Muscle of arm (tissue), 12 donors: ENCODE data around the gene PPM1E. TPM values are rescaled to one million over a fixed set of nuclear protein-coding genes. Genes with fewer than 3 reads are reported as not detected.
"Not testable (repeated sequence)": the region's sequence is repeated elsewhere in the genome, so short reads cannot be mapped to it uniquely, and the experiment has no call there.

Source experiments
- DNase-seq: peaks from one replicate; pipeline ENCODE4 v3.0.0-alpha.2; 2013
- polyA plus RNA-seq, 12 donors: library from polyadenylated mRNA; unstranded; fragments of 120-200 nt; gene quantifications; one replicate each; pipeline ENCODE4 v1.2.1, GENCODE V29; 2013; ENCODE audit not compliant: insufficient read length in 12 of 12

Gene PPM1E
- polyA plus RNA-seq, 12 donors = 0.97 to 2.6 (median 1.9) TPM; not detected in 1

DNA sequence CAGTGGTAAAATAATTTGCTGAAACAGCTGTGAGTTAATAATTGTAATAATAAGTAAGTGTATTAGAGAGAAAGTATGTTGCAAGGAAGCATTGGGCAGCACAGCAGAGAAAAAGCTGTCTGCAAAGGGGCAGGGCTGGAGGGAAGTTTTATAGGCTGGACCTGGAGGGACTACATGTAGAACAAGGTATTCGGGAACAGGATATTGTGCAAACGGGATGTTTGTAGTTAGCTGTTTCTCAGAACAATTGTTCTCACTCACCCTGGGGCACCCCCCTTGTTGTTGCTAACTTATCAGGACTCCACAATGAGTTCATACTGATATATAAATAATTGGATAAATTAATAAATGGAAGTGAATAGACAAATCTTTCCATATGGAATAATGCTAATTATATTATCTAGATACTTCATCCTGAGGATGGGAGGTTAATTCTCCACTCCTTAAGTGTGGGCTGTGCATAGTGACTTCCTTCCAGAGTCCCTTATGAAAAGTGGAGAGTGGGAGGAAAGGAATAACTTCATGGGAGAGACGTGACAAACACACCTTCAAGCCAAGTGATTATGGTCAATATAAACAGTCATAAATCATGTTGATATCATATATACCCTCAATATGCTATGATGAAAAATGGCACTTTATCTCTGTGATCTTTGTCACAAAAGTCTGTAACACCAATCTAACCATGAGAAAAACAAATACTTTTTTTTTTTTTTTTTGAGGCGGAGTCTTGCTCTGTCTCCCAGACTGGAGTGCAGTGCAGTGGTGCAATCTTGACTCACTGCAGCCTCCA is 85.4 kb downstream of the PPM1E start:
- no peak for DNase-seq

DNA sequence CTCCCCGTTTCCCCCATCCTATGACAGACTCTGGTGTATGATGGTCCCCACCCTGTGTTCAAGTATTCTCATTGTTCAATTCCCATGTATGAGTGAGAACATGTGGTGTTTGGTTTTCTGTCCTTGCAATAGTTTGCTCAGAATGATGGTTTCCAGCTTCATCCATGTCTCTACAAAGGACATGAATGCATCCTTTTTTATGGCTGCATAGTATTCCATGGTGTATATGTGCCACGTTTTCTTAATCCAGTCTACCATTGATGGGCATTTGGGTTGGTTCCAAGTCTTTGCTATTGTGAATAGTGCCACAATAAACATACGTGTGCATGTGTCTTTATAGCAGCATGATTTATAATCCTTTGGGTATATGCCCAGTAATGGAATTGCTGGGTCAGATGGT is 90.8 kb downstream of the PPM1E start:
- not testable (repeated sequence) for DNase-seq

DNA sequence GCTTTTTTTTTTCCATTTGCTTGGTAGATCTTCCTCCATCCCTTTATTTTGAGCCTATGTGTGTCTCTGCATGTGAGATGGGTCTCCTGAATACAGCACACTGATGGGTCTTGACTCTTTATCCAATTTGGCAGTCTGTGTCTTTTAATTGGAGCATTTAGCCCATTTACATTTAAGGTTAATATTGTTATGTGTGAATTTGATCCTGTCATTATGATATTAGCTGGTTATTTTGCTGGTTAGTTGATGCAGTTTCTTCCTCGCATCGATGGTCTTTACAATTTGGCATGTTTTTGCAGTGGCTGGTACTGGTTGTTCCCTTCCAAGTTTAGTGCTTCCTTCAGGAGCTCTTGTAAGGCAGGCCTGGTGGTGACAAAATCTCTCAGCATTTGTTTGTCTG is 94.5 kb downstream of the PPM1E start:
- not testable (repeated sequence) for DNase-seq

DNA sequence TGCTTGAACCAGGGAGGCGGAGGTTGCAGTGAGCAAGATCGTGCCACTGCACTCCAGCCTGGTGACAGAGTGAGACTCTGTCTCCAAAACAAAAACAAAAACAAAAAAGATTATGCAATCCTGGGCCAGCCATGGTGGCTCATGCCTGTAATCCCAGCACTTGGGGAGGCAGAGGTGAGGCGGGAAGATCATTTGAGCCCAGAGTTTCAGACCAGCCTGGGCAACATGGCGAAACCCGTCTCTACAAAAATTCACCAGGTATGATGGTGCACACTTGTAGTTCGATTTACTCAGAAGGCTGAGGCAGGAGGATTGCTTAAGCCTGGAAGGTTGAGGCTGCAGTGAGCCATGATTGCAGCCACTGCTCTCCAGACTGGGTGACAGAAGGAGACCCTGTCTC is 109.6 kb downstream of the PPM1E start:
- no peak for DNase-seq

GRCh38 chr17:58870747-58871146 is 115.1 kb downstream of the PPM1E start:
- DNase-seq = no peak

DNA sequence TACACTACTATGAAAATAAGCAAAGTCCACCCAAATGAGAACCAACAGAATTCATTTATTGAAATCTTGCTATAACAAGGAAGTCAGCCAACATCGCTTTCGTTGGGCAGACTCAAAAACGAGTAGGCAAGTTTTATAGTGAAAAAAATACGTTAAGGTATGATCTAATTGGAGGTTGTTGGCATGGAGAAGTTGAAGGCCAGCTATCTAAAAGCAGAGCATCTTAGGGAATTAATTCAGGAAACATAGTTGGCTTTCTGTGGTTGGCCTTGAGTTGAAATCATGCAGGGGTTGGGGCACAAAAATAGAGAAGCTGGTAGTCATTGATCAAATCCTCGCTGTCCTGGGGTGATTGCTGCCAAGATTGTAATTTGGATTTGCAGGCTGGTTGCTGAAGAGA is 118.3 kb downstream of the PPM1E start:
- no peak for DNase-seq

DNA sequence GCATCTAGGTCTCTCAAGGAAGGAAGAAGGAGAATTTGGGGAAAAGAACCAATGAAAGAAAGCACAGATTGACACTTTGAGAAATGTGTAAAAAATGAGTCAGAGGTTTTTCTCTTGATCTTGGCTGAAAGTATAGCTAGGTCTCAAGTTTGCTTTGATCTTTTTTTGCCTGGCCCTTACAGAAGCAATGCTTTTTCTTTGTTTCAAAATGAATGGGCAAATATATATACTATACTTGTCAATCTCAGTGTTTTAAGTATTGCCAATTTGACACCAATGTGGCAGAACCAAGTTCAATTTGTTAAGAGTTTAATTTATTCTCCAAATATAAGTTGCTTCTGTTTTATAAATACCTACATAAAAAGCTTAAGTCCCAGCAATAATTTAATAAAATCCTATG is 119.6 kb downstream of the PPM1E start:
- no peak for DNase-seq

DNA sequence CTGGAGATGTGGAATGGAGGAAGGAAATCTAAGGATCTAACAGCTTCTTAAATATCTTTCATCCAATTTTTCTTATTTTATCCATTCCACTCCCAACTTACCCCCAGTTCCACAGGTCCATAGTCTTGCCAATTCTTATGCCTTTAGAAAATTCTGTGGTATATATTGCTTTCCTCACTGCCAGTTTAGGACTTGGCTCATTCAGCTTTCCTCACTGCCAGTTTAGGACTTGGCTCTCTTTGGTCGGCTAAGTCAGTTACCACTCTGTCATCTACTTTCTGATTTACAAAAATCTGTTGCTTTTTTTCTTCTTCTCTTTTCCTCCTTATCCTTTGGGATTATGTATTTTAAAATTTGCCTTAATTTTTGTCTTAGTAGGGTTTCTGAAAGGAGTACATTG is 128.5 kb downstream of the PPM1E start:
- DNase-seq = no peak

DNA sequence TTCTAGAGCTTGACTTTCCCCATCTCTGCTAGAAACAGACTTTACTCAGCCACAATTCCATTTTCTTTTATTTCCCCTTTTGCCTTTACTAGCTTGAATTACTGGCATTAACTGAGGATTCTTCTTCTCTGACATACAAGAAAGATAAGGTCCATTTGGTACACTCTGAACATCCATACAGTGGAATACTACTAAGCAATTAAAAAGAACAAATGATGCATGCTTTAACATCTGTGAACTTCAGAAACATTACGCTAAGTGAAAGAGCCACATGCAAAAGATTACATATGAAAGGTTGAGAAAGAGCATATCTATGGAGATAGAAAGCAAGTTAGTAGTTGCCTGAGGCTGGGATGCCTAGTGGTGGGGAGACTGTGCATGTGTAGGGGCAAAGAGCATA is 130.9 kb downstream of the PPM1E start:
- no peak for DNase-seq

DNA sequence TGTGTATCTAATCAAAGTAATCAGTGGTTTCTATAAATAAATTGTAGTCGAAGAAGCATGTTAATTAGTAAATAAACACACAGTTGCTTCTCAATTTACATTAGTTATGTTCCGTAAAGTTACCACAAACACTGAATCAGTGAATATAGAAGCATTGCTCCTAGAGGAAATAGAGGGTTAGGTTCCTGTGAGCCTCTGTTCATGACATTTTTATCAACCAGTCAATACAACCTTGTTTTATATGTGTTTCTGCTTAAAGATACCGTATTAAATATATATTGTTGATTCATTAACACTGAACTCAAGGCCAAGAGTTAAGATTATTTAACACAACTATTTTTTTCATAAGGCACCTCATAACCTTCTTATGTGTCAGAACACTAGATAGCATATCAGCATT is 134.3 kb downstream of the PPM1E start:
- no peak for DNase-seq

DNA sequence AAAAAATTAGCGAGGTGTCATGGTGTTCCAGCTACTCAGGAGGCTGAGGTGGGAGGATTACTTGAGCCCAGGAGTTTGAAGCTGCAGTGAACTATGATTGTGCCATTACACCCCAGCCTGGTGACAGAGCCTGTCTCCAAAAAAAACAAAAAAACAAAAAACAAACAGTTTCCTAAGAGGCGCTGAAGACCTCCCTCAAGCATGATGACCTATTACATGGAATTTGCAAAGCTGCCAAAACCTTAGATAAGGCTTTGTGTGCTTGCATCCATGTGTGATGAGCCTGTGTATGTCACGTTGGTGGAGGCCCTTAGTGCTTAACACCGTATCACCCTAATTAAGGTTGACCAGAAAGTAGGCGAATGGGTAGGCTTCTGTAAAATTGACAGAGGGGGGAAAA is 143.5 kb downstream of the PPM1E start:
- no peak for DNase-seq

DNA sequence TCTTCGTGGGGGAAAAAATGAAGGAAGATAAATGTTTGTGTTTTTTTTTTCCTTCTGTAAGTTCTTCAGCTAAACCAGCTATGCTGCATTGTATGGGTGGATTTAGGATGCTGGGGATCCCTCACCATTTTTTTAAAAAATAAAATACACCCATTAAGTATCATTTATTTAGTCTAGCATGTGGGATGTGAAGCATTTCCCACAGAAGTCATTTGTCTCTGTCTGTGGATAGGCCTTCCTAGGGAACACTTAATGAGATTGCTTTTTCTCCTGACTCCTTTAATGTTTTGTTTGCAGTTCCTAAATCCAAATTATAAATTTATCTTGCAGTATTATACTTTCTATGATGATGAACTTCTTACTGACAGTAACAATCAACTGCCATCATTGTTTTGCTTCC is 146.7 kb downstream of the PPM1E start:
- no peak for DNase-seq

GRCh38 chr17:58911741-58912343 is 156.2 kb downstream of the PPM1E start:
- no peak for DNase-seq

GRCh38 chr17:58913552-58913951 is 157.9 kb downstream of the PPM1E start:
- no peak for DNase-seq

DNA sequence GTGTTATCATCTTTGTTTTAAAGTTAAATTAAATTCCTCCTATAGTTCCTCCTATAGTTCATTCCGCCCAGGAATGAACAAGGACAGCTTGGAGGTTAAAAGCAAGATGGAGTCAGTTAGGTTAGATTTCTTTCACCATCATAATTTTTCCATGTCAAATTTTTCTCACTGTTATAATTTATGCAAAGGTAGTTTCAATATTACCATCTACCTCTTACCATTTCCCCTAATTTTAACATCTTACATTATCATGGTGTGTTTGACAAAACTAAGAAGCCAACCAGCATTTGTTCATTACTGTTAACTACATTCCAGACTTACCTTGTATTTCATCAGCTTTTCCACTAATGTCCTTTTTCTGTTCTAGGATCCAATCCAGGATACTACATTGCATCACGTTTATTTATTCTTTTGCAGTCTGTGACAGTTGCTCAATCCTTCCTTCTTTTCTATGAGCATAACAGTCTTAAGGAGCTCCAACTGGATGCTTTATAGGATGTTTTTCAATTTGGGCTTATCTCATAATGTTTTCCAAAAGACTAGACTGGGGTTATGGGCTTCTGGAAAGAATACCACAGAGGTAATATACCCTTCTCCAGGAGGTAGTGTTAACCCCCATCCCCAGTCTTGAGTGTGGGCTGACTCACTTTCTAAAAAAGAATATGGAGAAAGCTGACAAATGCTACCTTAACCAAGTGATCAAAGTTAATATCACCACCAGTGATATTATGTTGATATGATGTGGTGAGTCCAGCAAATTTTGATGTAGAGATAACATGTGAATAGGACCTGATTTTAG is 158.5 kb downstream of the PPM1E start:
- DNase-seq = no peak

- DNase-seq = no peak
These were observed 161.6 kb downstream of the PPM1E start for GRCh38 chr17:58917228-58917627.

DNA sequence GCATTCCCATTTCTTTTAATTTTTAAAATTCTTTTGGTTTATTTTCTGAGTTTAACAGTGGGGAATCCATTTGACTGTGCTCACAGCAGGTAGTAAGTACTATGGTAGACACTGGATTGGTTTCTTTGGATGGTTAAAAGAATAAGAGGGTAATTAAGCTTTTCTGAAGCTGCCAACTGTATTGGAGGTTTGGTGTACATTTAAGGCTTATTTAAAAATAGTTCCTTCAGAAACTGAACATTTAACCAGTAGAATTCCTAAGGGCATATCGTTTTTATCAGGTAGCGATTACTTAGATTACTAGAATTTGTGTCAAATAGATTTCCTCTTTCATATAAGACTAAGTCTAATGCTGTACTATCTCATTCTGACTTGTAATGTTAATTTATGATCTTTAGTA is 162.4 kb downstream of the PPM1E start:
- no peak for DNase-seq

DNA sequence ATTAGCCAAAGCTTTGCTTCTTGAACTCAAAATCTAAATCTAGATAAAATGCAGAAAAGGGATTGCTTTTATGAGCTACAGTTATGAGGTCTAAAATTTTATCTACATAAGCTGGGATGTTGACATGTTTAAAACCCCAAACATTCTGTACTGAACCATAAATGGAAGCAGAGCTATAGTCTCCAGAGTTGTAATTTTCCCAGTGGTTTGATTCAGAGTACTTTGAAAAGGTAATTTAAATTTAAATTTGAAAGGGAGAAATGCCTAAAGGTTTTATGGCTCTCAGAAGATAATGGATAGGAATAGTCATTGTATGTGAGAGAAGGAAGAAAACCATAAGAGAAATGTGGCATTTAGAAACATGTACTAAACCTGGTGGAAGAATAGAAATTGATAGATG is 163.2 kb downstream of the PPM1E start:
- no peak for DNase-seq

- no peak for DNase-seq
These were observed 165.1 kb downstream of the PPM1E start for GRCh38 chr17:58920773-58921172.

DNA sequence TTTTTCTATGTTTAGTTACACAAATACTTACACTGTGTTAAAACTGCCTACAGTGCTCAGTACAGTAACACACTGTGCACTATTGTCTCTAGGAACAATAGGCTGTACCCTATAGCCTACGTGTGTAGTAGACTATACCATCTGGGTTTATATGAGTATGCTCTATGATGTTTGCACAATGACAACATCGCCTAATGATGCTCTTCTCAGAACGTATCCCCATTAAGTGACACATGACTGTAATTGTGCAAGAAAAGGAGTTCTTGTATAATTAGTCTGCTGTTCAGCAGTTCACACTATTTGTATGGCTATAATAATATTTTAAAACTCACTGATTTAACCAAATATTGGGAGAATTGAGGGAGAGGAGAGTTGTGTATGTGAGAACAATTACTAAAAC is 177.3 kb downstream of the PPM1E start:
- no peak for DNase-seq

DNA sequence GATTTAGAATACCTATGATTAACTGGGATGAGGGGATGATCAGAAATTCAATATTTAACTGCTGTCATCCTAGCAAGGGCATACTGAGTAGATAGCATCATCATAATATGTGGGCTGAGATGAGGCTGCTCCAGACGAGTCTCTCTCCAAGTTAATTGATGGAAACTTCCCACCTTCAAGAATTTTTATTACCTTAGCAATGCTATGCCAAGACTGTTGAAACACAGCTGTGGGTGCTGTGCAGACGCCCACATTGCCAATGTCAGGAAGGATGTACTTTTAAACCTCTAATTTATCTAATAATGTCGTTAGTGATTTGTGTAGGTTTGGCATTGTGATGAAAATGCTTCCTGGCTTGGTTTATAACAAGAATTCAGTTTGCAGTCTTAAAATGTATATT is 180.6 kb downstream of the PPM1E start:
- no peak for DNase-seq

- DNase-seq = no peak
These were observed 188.5 kb downstream of the PPM1E start for GRCh38 chr17:58944166-58944565.

DNA sequence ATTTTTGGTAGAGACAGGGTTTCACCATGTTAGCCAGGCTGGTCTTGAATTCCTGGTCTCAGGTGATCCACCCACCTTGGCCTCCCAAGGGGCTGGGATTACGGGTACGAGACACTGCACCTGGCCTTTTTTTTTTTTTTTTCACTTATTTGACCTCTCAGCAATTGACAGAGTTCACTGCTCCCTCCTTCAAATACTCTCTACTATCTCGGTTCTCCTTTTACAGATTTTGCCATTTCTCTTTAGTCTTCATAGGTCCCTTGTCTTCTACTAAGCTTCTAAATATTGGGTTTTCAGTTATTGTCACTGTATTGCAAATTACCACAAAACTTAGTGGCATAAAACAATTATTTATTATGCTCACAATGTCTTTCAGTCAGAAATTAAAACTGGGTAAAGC is 191.8 kb downstream of the PPM1E start:
- no peak for DNase-seq
